Sciatic nerve (tissue), 1 donor: ENCODE measurements around the gene ZNF282. TPM values are rescaled to one million over a fixed set of nuclear protein-coding genes. Genes with fewer than 3 reads are reported as not detected.

Experiments
- total RNA-seq: library from RNA; stranded (reverse); fragmentation: NEBNext Ultra II Directional; extraction: Animal tissue kit (Norgen Biotek cat#: 25700); gene quantifications from one replicate; pipeline ENCODE4 v1.2.1, GENCODE V29; 2021
- donor health status: DM: no; HTN: no; CAD: no.

The ZNF282 gene
- total RNA-seq, 1 donor from 2014 or later: 27.2 TPM

Other genes starting within 250 kb of the ZNF282 start
- gene PDIA4, start 167.0 kb upstream of the ZNF282 start, total RNA-seq: 61.5 TPM
- 7.7 TPM for gene ZNF786, start 104.8 kb upstream of the ZNF282 start, total RNA-seq
- 3.2 TPM for gene ZNF425, start 69.2 kb upstream of the ZNF282 start, total RNA-seq
- gene ZNF398, start 48.1 kb upstream of the ZNF282 start, total RNA-seq: 17.3 TPM
- gene ZNF212, start 44.1 kb downstream of the ZNF282 start, total RNA-seq: 13.2 TPM
- gene ZNF783, start 66.7 kb downstream of the ZNF282 start, total RNA-seq: 32.1 TPM